Measurements from ENCODE around the gene SLC2A1. TPM values are rescaled to one million over a fixed set of nuclear protein-coding genes. Genes with fewer than 3 reads are reported as not detected.
A peak's percentile ranks its signal among the peaks of the same experiment; 100 is the strongest.

The SLC2A1 gene
- total RNA-seq (2014; rRNA removed; shearing (Covaris generic)), result 166 and 204 TPM in 2 replicates
- 199 and 260 TPM in 2 replicates for polyA plus RNA-seq (2015; cell fraction: cytosol; rRNA removed)
- polyA plus RNA-seq (2015; cell fraction: nucleus; rRNA removed), result 463 and 503 TPM in 2 replicates

DNA sequence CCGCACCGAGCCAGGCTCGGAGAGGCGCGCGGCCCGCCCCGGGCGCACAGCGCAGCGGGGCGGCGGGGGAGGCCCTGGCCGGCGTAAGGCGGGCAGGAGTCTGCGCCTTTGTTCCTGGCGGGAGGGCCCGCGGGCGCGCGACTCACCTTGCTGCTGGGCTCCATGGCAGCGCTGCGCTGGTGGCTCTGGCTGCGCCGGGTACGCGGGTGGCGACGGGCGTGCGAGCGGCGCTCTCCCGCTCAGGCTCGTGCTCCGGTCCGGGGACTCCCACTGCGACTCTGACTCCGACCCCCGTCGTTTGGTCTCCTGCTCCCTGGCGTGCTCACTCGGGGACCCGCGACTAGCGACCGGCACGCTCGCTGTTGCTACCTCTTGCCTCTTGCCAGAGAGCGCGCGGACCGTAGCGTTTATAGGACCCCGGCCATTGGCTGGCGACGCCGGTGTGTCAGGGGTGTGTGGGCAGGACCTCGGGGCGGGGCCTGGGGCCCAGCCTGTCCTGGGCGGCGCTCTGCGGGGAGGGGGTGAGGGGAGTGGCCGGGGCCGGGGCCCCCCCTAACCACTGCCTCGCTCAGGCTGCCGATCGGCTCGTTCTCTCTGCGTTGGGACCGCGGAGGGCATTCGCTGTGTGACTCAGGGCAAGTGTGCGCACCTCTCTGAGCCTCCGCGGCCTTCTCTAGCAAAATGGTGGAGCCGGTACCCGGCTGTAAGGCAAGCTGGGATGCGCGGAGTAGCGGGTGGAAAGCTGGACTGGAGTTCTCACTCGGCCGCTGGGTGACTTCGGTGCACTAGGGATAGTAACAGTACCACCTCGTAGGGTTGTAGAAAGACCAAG is at the start of gene SLC2A1:
Gene SLC2A1 (minus strand): TSS at position 381 of the 832 bp plus-strand sequence. CDS start 217 bp downstream, at position 164.
- DNase-seq (ENCODE audit: low read depth), result peak; percentile 91

- no peak for DNase-seq (ENCODE audit: low read depth)
Observed at GRCh38 chr1:43007377-43008114, 48.9 kb upstream of the SLC2A1 start.

- no peak for DNase-seq (ENCODE audit: low read depth)
Observed at GRCh38 chr1:43005460-43006361, 47.0 kb upstream of the SLC2A1 start.

- no peak for DNase-seq (ENCODE audit: low read depth)
Observed at GRCh38 chr1:43004587-43005459, 46.2 kb upstream of the SLC2A1 start.

DNA sequence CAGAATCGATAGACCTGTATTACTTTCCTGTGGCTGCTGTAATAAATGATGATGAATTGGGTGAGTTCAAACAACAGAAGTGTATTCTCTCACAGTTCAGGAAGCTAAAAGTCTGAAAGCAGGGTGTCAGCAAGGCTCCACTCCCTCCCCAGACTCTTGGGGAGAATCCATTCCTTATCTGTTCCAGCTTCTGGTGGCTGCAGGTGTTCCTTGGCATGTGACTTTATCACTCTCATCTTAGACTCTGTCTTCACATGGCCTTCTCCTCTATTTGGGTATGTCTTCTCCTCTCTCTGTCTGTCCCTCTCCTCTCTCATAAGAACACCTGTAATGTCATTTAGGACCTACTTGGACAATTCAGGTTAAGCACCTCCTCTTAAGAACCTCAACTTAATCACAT is 44.1 kb upstream of the SLC2A1 start:
- DNase-seq (ENCODE audit: low read depth), result no peak

GRCh38 chr1:43002116-43002515 is 43.4 kb upstream of the SLC2A1 start:
- no peak for DNase-seq (ENCODE audit: low read depth)

DNA sequence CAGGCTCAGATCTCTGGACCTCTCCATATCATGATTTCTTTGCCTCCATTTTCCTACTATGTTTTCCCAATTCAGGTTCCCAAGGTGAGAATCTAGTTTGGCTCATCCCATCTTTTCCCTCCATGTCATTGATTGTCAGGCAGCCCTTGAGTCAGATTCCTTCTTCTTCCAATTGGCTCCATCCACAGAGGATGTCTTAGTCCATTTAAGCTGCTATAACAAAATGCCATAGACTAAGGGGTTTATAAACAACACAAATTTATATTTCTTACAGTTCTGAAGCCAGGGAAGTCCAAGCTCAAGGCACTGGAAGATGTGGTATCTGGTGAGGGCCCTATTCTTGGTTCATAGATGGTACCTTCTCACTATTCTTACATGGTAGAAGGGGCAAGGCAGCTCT is 42.8 kb upstream of the SLC2A1 start:
- no peak for DNase-seq (ENCODE audit: low read depth)

GRCh38 chr1:43000271-43000670 is 41.6 kb upstream of the SLC2A1 start:
- no peak for DNase-seq (ENCODE audit: low read depth)

DNA sequence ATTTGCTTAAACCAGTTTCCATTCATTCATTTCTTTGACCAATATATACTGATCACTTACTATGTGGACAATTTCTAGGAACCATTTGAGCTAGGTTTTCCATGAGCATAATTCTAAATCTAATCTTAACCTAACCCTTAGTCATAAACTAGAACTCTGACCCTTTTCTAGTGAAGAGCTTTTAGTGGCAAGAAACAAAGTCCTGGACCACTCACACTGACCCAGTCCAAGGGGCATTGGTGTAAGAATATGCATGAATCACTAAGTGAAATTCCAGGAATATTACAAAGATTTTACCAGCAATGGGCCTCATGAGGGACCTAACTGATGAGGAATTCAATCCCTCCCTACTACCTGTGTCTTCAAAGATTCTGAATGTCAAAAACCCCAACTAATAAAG is 40.6 kb upstream of the SLC2A1 start:
- no peak for DNase-seq (ENCODE audit: low read depth)

DNA sequence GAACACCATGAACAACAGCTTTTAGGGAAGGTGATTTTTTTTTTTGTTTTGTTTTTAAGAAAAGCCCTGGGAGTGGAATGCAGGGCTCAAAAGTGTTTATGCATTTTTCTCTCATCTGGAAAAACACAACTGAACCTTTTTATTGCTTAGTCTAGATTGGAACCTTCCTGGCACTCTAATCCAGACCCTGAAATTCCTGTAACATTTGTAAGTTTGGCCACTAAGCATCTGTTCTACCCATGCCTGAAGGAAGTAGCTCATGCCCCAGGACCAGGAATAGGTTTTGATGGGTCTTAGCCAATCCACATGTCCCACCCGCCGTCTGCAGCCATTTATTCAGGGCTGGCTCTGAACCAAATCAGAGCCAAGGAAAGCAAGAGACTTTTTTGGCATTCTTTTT is 39.7 kb upstream of the SLC2A1 start:
- DNase-seq (ENCODE audit: low read depth), result no peak

- DNase-seq (ENCODE audit: low read depth), result no peak
Observed at GRCh38 chr1:42996384-42996970, 37.8 kb upstream of the SLC2A1 start.

DNA sequence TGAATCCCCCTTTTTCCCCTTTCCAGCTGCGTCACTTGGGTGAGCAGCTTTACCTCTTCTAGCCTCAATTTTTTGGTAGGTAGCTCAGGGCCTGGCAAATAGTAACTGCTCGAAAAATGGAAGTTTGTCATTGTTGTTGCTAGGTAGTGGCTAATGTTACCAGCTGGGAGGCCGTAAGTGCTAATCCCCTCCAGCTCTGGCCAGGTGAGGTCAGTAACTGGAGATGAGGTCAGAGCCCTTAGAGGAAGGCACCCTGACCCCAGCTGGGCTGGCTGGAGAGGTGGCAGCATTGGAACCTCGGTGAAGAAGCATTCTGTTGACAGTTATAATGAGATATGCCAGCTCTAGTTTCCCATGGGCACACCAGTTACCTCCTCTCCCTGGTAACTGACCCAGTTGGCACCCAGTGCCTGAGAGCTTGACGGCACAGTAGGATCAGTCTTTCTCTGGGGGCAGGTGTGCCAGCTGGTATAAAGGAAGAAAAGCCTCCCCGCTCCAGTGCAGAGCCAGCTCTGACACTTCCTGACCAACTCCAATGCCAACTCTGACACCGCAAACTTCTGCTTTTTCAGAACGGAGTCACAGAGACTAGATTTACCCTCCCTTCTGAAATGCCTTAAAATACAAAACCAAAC is 35.0 kb upstream of the SLC2A1 start:
- no peak for DNase-seq (ENCODE audit: low read depth)

- DNase-seq (ENCODE audit: low read depth), result no peak
Observed at GRCh38 chr1:42992054-42992571, 33.4 kb upstream of the SLC2A1 start.

DNA sequence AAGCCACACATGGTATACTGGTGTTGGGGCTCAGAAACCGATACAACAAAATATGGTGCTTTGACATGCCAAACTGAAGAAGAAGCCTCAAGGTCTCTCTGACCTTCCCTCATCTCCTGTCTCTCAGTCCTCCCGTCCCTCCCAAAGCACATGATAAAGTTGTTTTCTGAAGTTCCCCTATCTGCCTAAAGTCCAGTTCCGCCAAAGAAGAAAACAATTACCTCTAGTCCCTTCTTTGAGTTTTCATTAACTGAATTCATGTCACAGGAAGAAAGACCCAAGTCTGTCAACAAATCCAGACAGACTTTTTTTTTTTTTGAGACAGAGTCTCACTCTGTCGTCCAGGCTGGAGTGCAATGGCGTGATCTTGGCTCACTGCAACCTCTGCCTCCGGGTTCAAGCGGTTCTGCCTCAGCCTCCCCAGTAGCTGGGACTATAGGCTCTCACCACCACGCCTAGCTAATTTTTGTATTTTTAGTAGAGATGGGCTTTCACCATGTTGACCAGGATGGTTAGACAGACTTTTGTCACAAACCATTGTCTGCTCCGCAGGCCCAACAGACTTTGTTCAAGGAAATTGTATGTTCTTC is 32.2 kb upstream of the SLC2A1 start:
- no peak for DNase-seq (ENCODE audit: low read depth)

GRCh38 chr1:42983693-42984092 is 25.0 kb upstream of the SLC2A1 start:
- no peak for DNase-seq (ENCODE audit: low read depth)

- DNase-seq (ENCODE audit: low read depth), result no peak
Observed at GRCh38 chr1:42983253-42983652, 24.6 kb upstream of the SLC2A1 start.

GRCh38 chr1:42982641-42983040 is 24.0 kb upstream of the SLC2A1 start:
- no peak for DNase-seq (ENCODE audit: low read depth)

- DNase-seq (ENCODE audit: low read depth), result no peak
Observed at GRCh38 chr1:42981871-42982270, 23.2 kb upstream of the SLC2A1 start.

Data from HT1080 (cell line).